Activated T-cell treated with anti-CD3 and anti-CD28 coated beads, Interleukin-2, amount 50 U/mL, for 4 hours (primary cell): Measurements from ENCODE around the gene FOXO3. TPM values are rescaled to one million over a fixed set of nuclear protein-coding genes. Genes with fewer than 3 reads are reported as not detected.

Source experiments
- ATAC-seq, 2 donors: fragments of 200-7000 bp; cut with Tn5 transposase; one replicate each; pipeline ENCODE4 v1.10.0; 2021
- DNase-seq: peaks from one replicate; pipeline ENCODE4 v3.0.0-alpha.2; 2020
- H3K27me3 Mint-ChIP-seq: one replicate; pipeline ENCODE4 v1.8.0; 2021; ENCODE audit warnings: low read depth, mixed read lengths
- H3K36me3 Mint-ChIP-seq: one replicate; pipeline ENCODE4 v1.8.0; 2022; ENCODE audit warnings: mixed read lengths; ENCODE audit not compliant: insufficient read depth
- H3K4me1 Mint-ChIP-seq: one replicate; pipeline ENCODE4 v1.8.0; 2021; ENCODE audit warnings: low read depth, mixed read lengths
- H3K4me3 Mint-ChIP-seq: one replicate; pipeline ENCODE4 v1.8.0; 2021; ENCODE audit warnings: mild to moderate bottlenecking, moderate library complexity, mixed read lengths
- H3K9me3 Mint-ChIP-seq: one replicate; pipeline ENCODE4 v1.8.0; 2021; ENCODE audit warnings: mixed read lengths
- total RNA-seq, 3 donors: library from RNA; stranded (reverse); gene quantifications; one replicate each; pipeline ENCODE4 v1.2.1, GENCODE V29; 2021

FOXO3 gene
- total RNA-seq, 3 donors from 2014 or later: 8.5 to 13.0 (median 10.8) TPM

GRCh38 chr6:108610957-108611586 is 50.4 kb downstream of the FOXO3 start:
- no peak for DNase-seq
- Mint-ChIP-seq H3K27me3 (no peaks in the 10 kb centered on the region), H3K36me3 (peaks cover 10% of the 10 kb centered on the region), H3K4me3 (no peak overlapping the region), H3K9me3 (peaks cover 6% of the 10 kb centered on the region), H3K4me1 (peaks cover 29% of the 10 kb centered on the region)
- no peak for ATAC-seq

- Mint-ChIP-seq H3K9me3 (peaks cover 6% of the 10 kb centered on the region), H3K27me3 (no peaks in the 10 kb centered on the region), H3K4me3 (no peak overlapping the region), H3K36me3 (peaks cover 5% of the 10 kb centered on the region), H3K4me1 (peaks cover 23% of the 10 kb centered on the region)
- ATAC-seq (no peak), DNase-seq (no peak)
Measured at GRCh38 chr6:108612852-108613251, 52.1 kb downstream of the FOXO3 start.

DNA sequence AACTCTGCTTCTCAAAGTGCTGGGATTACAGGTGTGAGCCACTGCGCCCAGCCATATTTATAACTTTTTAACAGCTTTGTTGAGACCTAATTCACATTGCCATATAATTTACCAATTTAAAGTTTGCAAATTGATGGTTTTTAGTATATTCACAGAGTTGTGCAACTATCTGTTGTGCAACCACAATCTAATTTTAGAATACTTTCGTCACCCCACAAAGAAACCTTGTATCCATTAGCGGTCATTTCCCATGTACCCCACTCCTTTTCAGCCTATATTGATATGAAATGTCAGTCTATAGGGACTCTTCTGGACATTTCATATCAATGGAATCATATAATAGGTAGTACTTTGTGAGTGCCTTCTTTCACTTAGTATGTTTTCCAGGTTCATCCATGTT is 55.8 kb downstream of the FOXO3 start:
- no peak for DNase-seq
- H3K9me3 Mint-ChIP-seq: peaks cover 4% of the 10 kb centered on the region
- peaks cover 34% of the 10 kb centered on the region for H3K4me1 Mint-ChIP-seq
- H3K4me3 Mint-ChIP-seq: no peak overlapping the region
- H3K36me3 Mint-ChIP-seq: peaks cover 8% of the 10 kb centered on the region
- no peak for ATAC-seq
- no peaks in the 10 kb centered on the region for H3K27me3 Mint-ChIP-seq

GRCh38 chr6:108616973-108617372 is 56.3 kb downstream of the FOXO3 start:
- Mint-ChIP-seq H3K4me3 (no peak overlapping the region), H3K4me1 (peaks cover 36% of the 10 kb centered on the region), H3K36me3 (peaks cover 8% of the 10 kb centered on the region), H3K27me3 (no peaks in the 10 kb centered on the region), H3K9me3 (peaks cover under 1% of the 10 kb centered on the region)
- ATAC-seq: no peak
- no peak for DNase-seq

DNA sequence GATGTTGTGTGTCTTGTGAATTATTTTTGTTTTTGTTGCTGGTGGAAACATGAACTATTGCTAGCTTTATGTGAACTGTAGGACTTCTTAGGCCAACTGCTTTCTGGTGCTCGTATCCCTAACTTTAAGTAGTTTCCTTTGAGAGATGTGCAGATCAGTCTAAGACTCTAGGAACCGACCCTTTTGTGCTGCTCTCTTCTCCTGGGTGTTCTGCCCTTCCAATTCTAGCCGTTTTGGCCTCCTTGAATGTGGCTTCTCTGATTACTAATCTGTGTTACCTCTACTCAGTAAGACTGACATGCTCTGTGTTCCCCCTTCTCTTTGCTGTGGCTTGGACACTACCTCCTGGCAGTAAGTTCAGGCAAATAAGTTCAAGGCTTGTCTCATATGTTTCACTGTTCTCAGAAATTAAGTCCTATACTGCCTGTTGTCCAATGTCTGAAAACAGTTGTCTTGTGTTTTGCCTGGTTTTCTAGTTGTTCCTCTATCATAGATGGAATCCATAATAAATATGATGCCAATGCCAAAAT is 58.0 kb downstream of the FOXO3 start:
- Mint-ChIP-seq H3K9me3 (no peaks in the 10 kb centered on the region), H3K4me1 (peaks cover 46% of the 10 kb centered on the region), H3K36me3 (peaks cover 3% of the 10 kb centered on the region), H3K4me3 (no peak overlapping the region), H3K27me3 (no peaks in the 10 kb centered on the region)
- DNase-seq (no peak), ATAC-seq (no peak)

DNA sequence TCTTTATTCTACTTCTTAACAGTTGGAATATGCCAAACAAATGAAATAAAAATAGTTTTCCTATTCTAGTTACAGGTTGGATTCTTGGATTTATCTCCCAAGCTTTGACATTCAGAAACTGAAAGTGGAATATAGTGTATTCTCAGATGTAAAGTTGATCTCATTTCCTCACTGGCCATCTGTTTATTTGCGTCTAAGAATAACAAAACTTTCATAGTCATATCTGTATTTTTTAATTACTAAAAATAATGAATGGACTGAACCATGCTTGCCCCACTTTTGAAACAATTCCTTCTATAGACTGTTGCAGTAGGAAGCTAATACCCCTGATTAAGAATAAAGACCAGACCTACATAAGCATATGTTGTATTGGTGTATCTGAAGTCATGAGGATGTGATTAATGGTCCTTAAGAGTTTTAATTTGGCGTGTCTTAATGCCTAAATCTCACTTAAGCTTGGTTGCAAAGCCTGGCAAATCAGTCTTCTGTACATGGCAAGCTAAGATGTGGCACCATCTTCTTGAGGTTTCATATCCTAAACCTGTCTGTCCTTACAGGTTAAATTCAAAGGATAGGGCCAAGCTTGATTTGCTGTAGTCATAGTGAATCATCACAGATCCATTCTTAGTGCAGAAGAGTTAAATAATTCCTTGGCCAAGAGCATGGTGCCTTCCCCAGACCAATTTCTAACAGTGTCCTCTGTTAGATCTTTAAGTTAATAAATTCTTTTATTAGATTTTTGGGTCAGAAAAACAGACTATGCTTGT is 58.9 kb downstream of the FOXO3 start:
- ATAC-seq (no peak), DNase-seq (no peak)
- Mint-ChIP-seq H3K36me3 (peaks cover 2% of the 10 kb centered on the region), H3K27me3 (no peaks in the 10 kb centered on the region), H3K4me1 (peaks cover 45% of the 10 kb centered on the region), H3K4me3 (no peak overlapping the region), H3K9me3 (no peaks in the 10 kb centered on the region)

- ATAC-seq: peak; percentile 65 to 85
- no peak overlapping the region for H3K4me3 Mint-ChIP-seq
- H3K4me1 Mint-ChIP-seq: peaks cover 42% of the 10 kb centered on the region
Measured at GRCh38 chr6:108621117-108621516, 60.4 kb downstream of the FOXO3 start.

DNA sequence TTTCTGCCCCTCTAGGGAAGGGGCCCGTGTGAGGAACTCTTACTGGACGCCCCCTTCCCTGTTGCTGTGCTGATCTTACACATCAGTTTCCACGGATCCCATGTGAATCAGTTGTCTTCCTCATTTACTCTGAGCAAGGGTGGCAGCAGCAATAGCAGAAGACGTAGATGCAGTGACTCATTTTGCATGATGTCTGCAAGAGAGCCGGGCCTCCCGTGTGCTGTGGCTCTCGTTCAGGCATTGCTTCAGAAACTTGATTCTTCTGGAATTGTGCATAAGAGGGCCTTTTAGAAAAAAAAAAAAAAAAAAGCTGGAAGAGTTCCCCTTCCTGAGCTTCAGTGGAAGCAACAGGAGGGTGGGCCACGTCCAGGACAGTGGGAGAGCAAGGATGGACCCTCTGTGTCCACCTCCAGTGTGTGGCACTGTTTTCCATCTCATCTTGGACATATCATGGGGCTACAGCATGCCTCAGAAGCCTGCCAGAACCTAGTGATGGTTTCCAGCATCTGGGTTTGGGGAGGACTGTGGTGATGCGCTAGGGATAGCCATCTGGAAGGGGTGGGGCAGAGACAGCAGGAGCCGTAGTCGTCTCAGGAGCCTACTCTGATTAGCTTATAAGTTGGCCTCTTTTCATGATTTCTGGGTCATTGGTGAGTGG is 62.1 kb downstream of the FOXO3 start:
- DNase-seq: no peak
- Mint-ChIP-seq H3K36me3 (peaks cover 2% of the 10 kb centered on the region), H3K27me3 (no peaks in the 10 kb centered on the region), H3K4me3 (no peak overlapping the region), H3K9me3 (no peaks in the 10 kb centered on the region), H3K4me1 (peaks cover 55% of the 10 kb centered on the region)
- ATAC-seq: no peak

More at GRCh38 chr6:108621117-108621516, 60.4 kb downstream of the FOXO3 start:
- peak; percentile 23 for DNase-seq
- Mint-ChIP-seq H3K27me3 (no peaks in the 10 kb centered on the region), H3K36me3 (peaks cover 2% of the 10 kb centered on the region), H3K9me3 (no peaks in the 10 kb centered on the region)

GRCh38 chr6:108623995-108624394 is 63.3 kb downstream of the FOXO3 start:
- Mint-ChIP-seq H3K27me3 (no peaks in the 10 kb centered on the region), H3K36me3 (no peaks in the 10 kb centered on the region), H3K4me3 (no peak overlapping the region), H3K4me1 (peaks cover 55% of the 10 kb centered on the region), H3K9me3 (no peaks in the 10 kb centered on the region)
- no peak for DNase-seq
- ATAC-seq: no peak

- peaks cover 60% of the 10 kb centered on the region for H3K4me1 Mint-ChIP-seq
- no peaks in the 10 kb centered on the region for H3K36me3 Mint-ChIP-seq
- DNase-seq: no peak
- no peaks in the 10 kb centered on the region for H3K9me3 Mint-ChIP-seq
- no peaks in the 10 kb centered on the region for H3K27me3 Mint-ChIP-seq
- no peak overlapping the region for H3K4me3 Mint-ChIP-seq
- no peak for ATAC-seq
Measured at GRCh38 chr6:108625581-108625980, 64.9 kb downstream of the FOXO3 start.

DNA sequence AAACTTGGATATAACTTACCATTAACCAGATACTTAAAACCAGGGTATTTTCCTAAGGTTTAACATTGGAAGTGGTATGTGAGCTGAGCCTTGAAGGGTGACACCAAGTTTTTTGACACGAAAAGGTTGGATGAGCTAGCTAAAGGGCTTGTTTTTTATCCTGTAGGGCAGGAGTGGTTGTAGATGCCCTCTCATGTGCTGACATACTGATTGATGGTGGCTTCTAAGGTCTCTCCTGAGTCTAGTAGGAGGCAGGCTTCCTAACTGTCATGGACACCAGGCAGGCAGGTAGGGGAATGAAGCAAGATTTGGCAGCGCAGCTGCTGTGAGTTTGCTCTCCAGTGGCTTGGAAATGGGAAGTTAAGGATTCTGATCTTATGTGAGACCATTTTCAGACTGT is 66.1 kb downstream of the FOXO3 start:
- no peak overlapping the region for H3K4me3 Mint-ChIP-seq
- H3K27me3 Mint-ChIP-seq: no peaks in the 10 kb centered on the region
- no peaks in the 10 kb centered on the region for H3K9me3 Mint-ChIP-seq
- DNase-seq (no peak), ATAC-seq (no peak)
- no peaks in the 10 kb centered on the region for H3K36me3 Mint-ChIP-seq
- peaks cover 62% of the 10 kb centered on the region for H3K4me1 Mint-ChIP-seq

GRCh38 chr6:108627692-108628550 is 67.2 kb downstream of the FOXO3 start:
- Mint-ChIP-seq H3K9me3 (no peaks in the 10 kb centered on the region), H3K4me1 (peaks cover 60% of the 10 kb centered on the region), H3K36me3 (no peaks in the 10 kb centered on the region), H3K27me3 (no peaks in the 10 kb centered on the region), H3K4me3 (no peak overlapping the region)
- DNase-seq (no peak), ATAC-seq (peak in 1 of 2 donors; percentile 37)

- H3K36me3 Mint-ChIP-seq: no peaks in the 10 kb centered on the region
- peaks cover 66% of the 10 kb centered on the region for H3K4me1 Mint-ChIP-seq
- ATAC-seq (peak; percentile 83 to 86), DNase-seq (no peak)
- H3K27me3 Mint-ChIP-seq: no peaks in the 10 kb centered on the region
- H3K9me3 Mint-ChIP-seq: no peaks in the 10 kb centered on the region
- H3K4me3 Mint-ChIP-seq: peak overlapping the region; percentile 2
Measured at GRCh38 chr6:108630050-108630714, 69.5 kb downstream of the FOXO3 start.
